ENCODE results near the gene PANK3.
"Not testable (repeated sequence)": the region's sequence is repeated elsewhere in the genome, so short reads cannot be mapped to it uniquely, and the experiment has no call there.

The PANK3 gene

DNA sequence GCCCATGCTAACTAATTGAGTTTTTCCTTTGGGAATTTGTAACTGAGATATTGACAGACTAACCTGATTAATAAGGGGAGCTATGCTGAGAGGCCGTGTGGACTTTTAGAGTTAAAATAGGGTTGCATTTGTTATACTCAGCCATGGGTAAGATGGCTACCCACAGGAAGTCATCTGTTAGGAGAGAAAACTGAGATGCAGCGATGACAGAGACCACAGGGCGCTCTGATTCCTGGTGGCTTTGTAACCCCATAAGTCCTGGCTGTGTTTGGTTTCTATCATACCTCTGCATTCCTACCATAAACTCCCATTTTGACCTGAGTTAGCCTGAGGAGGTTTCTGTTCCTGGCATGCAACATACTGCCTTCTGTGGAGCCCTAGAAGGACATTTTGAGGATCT, 19.5 kb upstream of the PANK3 start:
- Histone ChIP-seq H4K91ac (ENCODE audit: low read depth, low read length, poor library complexity) (no peak overlapping the region), H3K4me1 (ENCODE audit: control insufficient read depth in 2 of 2, insufficient read depth in 1 of 2, low read depth in 1 of 2, low read length in 2 of 2) (peaks cover 5 to 6% of the 10 kb centered on the region in 2 donors), H3K18ac (ENCODE audit: low read length) (no peak overlapping the region), H3K9me3 (replicated peaks in 1 of 2; ENCODE audit: control insufficient read depth in 2 of 2, insufficient read depth in 1 of 2, low read depth in 1 of 2, low read length in 2 of 2) (no peaks in the 10 kb centered on the region), H2BK5ac (ENCODE audit: low read length) (no peak overlapping the region), H2BK12ac (ENCODE audit: low read length) (no peak overlapping the region), H2AFZ (ENCODE audit: low read length) (no peak overlapping the region), H3K4ac (ENCODE audit: low read length) (no peak overlapping the region), H2BK120ac (ENCODE audit: low read depth, low read length) (no peak overlapping the region), H3K14ac (ENCODE audit: low read length) (no peak overlapping the region), H3K23ac (ENCODE audit: low read depth, low read length, poor library complexity) (no peak overlapping the region), H2AK5ac (ENCODE audit: low read depth, low read length) (no peak overlapping the region), H3K79me1 (ENCODE audit: low read depth, low read length) (no peaks in the 10 kb centered on the region), H2BK15ac (ENCODE audit: low read length) (no peak overlapping the region), H4K8ac (ENCODE audit: low read depth, low read length) (no peak overlapping the region), H3K27ac (replicated peaks; ENCODE audit: low read length) (no peak overlapping the region), H3K27me3 (ENCODE audit: control insufficient read depth in 3 of 3, insufficient read depth in 3 of 3, low read depth in 1 of 3, low read length in 3 of 3) (peaks cover 0 to 2% (median 2%) of the 10 kb centered on the region in 3 experiments), H3K9ac (ENCODE audit: low read depth, low read length, poor library complexity) (no peak overlapping the region), H3K36me3 (replicated peaks in 1 of 2; ENCODE audit: control insufficient read depth in 2 of 2, insufficient read depth in 2 of 2, low read length in 2 of 2) (no peaks in the 10 kb centered on the region), H3K4me2 (ENCODE audit: insufficient read depth, low read length, poor library complexity, severe bottlenecking) (no peak overlapping the region), H3K4me3 (ENCODE audit: low read length in 2 of 2) (no peak overlapping the region)
- DNase-seq (ENCODE audit: low spot score) = no peak
- WGBS, 2 donors (ENCODE audit: extremely low coverage in 2 of 2, insufficient read length in 2 of 2, insufficient replicate concordance in 1 of 2) = no CpG with 5 or more reads among the region's 3 CpGs

DNA sequence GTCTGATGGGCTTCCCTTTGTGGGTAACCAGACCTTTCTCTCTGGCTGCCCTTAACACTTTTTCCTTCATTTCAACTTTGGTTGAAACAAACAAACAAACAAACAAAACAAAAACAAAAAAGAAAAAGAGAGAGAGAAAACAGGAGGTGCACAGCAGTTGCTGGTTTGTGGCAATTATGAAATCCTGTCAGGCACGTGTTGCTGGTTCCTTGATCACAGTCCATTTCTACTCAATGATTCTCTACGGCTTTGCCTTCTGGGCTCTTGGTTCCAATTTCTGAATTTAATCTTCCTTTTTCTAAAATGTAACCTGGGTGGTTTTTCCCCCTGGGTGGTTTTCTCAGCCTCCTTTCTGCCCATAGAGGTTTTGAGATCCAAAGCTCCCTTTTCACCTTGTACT, 17.8 kb upstream of the PANK3 start:
- no CpG with 5 or more reads among the region's 2 CpGs for WGBS, 2 donors (ENCODE audit: extremely low coverage in 2 of 2, insufficient read length in 2 of 2, insufficient replicate concordance in 1 of 2)
- no peak overlapping the region for H2BK5ac ChIP-seq (ENCODE audit: low read length)

DNA sequence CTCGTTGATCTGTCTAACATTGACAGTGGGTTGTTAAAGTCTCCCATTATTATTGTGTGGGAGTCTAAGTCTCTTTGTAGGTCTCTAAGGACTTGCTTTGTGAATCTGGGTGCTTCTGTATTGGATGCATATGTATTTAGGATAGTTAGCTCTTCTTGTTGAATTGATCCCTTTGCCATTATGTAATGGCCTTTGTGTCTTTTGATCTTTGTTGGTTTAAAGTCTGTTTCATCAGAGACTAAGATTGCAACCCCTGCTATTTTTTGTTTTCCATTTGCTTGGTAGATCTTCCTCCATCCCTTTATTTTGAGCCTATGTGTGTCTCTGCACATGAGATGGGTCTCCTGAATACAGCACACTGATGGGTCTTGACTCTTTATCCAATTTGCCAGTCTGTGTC, 17.0 kb upstream of the PANK3 start:
- not testable (repeated sequence) for H3K9ac ChIP-seq (ENCODE audit: low read depth, low read length, poor library complexity); H3K14ac ChIP-seq (ENCODE audit: low read length); DNase-seq (ENCODE audit: low spot score); H2BK5ac ChIP-seq (ENCODE audit: low read length); H3K27me3 ChIP-seq (ENCODE audit: control insufficient read depth in 3 of 3, insufficient read depth in 3 of 3, low read depth in 1 of 3, low read length in 3 of 3); H3K4ac ChIP-seq (ENCODE audit: low read length); H3K9me3 ChIP-seq (replicated peaks in 1 of 2; ENCODE audit: control insufficient read depth in 2 of 2, insufficient read depth in 1 of 2, low read depth in 1 of 2, low read length in 2 of 2); H2BK12ac ChIP-seq (ENCODE audit: low read length); H3K4me2 ChIP-seq (ENCODE audit: insufficient read depth, low read length, poor library complexity, severe bottlenecking); H3K4me3 ChIP-seq (ENCODE audit: low read length in 2 of 2); H3K18ac ChIP-seq (ENCODE audit: low read length); H4K91ac ChIP-seq (ENCODE audit: low read depth, low read length, poor library complexity); H2BK120ac ChIP-seq (ENCODE audit: low read depth, low read length); H4K8ac ChIP-seq (ENCODE audit: low read depth, low read length); H2BK15ac ChIP-seq (ENCODE audit: low read length); H3K79me1 ChIP-seq (ENCODE audit: low read depth, low read length); H2AFZ ChIP-seq (ENCODE audit: low read length); H3K27ac ChIP-seq (replicated peaks; ENCODE audit: low read length); H3K4me1 ChIP-seq (ENCODE audit: control insufficient read depth in 2 of 2, insufficient read depth in 1 of 2, low read depth in 1 of 2, low read length in 2 of 2); H3K23ac ChIP-seq (ENCODE audit: low read depth, low read length, poor library complexity); H2AK5ac ChIP-seq (ENCODE audit: low read depth, low read length); H3K36me3 ChIP-seq (replicated peaks in 1 of 2; ENCODE audit: control insufficient read depth in 2 of 2, insufficient read depth in 2 of 2, low read length in 2 of 2)
- no CpG with 5 or more reads among the region's 1 CpG for WGBS, 2 donors (ENCODE audit: extremely low coverage in 2 of 2, insufficient read length in 2 of 2, insufficient replicate concordance in 1 of 2)

More for the DNA sequence above, 17.8 kb upstream of the PANK3 start:
- H2AFZ ChIP-seq (ENCODE audit: low read length) = no peak overlapping the region
- H3K79me1 ChIP-seq (ENCODE audit: low read depth, low read length) = no peaks in the 10 kb centered on the region
- no peak overlapping the region for H3K4ac ChIP-seq (ENCODE audit: low read length)
- no peak overlapping the region for H2BK15ac ChIP-seq (ENCODE audit: low read length)
- no peak overlapping the region for H3K4me2 ChIP-seq (ENCODE audit: insufficient read depth, low read length, poor library complexity, severe bottlenecking)
- no peak overlapping the region for H4K91ac ChIP-seq (ENCODE audit: low read depth, low read length, poor library complexity)
- no peak overlapping the region for H3K18ac ChIP-seq (ENCODE audit: low read length)
- no peak overlapping the region for H2AK5ac ChIP-seq (ENCODE audit: low read depth, low read length)
- no peaks in the 10 kb centered on the region for H3K36me3 ChIP-seq (replicated peaks in 1 of 2; ENCODE audit: control insufficient read depth in 2 of 2, insufficient read depth in 2 of 2, low read length in 2 of 2)
- H4K8ac ChIP-seq (ENCODE audit: low read depth, low read length) = no peak overlapping the region
- no peak overlapping the region for H3K4me3 ChIP-seq (ENCODE audit: low read length in 2 of 2)
- no peaks in the 10 kb centered on the region for H3K9me3 ChIP-seq (replicated peaks in 1 of 2; ENCODE audit: control insufficient read depth in 2 of 2, insufficient read depth in 1 of 2, low read depth in 1 of 2, low read length in 2 of 2)
- no peak overlapping the region for H3K23ac ChIP-seq (ENCODE audit: low read depth, low read length, poor library complexity)
- H3K27me3 ChIP-seq (ENCODE audit: control insufficient read depth in 3 of 3, insufficient read depth in 3 of 3, low read depth in 1 of 3, low read length in 3 of 3) = peaks cover 0 to 2% (median 0%) of the 10 kb centered on the region in 3 experiments
- H2BK12ac ChIP-seq (ENCODE audit: low read length) = no peak overlapping the region
- no peak overlapping the region for H3K9ac ChIP-seq (ENCODE audit: low read depth, low read length, poor library complexity)
- peaks cover 5 to 6% of the 10 kb centered on the region in 2 donors for H3K4me1 ChIP-seq (ENCODE audit: control insufficient read depth in 2 of 2, insufficient read depth in 1 of 2, low read depth in 1 of 2, low read length in 2 of 2)
- no peak overlapping the region for H2BK120ac ChIP-seq (ENCODE audit: low read depth, low read length)
- H3K27ac ChIP-seq (replicated peaks; ENCODE audit: low read length) = no peak overlapping the region
- no peak overlapping the region for H3K14ac ChIP-seq (ENCODE audit: low read length)
- DNase-seq (ENCODE audit: low spot score) = no peak

DNA sequence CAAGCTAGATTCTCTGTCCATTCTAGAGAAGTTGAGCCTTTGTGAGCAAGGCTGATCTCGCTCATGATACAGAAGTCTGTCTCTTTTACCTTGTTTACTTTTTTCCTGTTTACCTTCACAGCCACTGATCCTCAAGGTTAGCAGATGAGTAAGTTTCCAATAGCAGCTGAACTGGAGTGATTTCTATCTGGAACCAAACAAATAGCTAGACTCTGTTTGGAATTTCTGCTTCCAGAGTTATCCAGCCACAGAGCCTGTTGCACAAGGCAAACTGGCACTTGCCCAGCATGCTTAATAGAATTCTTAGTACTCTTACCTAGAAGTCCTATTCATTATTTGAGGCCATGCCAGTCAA, 12.8 kb upstream of the PANK3 start:
- Histone ChIP-seq H3K27ac (replicated peaks; ENCODE audit: low read length) (no peak overlapping the region), H3K27me3 (ENCODE audit: control insufficient read depth in 3 of 3, insufficient read depth in 3 of 3, low read depth in 1 of 3, low read length in 3 of 3) (no peaks in the 10 kb centered on the region), H3K4ac (ENCODE audit: low read length) (no peak overlapping the region), H2AK5ac (ENCODE audit: low read depth, low read length) (no peak overlapping the region), H3K4me1 (ENCODE audit: control insufficient read depth in 2 of 2, insufficient read depth in 1 of 2, low read depth in 1 of 2, low read length in 2 of 2) (peaks cover 0 to 2% of the 10 kb centered on the region in 2 donors), H2BK12ac (ENCODE audit: low read length) (no peak overlapping the region), H3K14ac (ENCODE audit: low read length) (no peak overlapping the region), H4K8ac (ENCODE audit: low read depth, low read length) (no peak overlapping the region), H3K9me3 (replicated peaks in 1 of 2; ENCODE audit: control insufficient read depth in 2 of 2, insufficient read depth in 1 of 2, low read depth in 1 of 2, low read length in 2 of 2) (no peaks in the 10 kb centered on the region), H3K18ac (ENCODE audit: low read length) (no peak overlapping the region), H3K23ac (ENCODE audit: low read depth, low read length, poor library complexity) (no peak overlapping the region), H2BK120ac (ENCODE audit: low read depth, low read length) (no peak overlapping the region), H3K4me3 (ENCODE audit: low read length in 2 of 2) (no peak overlapping the region), H3K79me1 (ENCODE audit: low read depth, low read length) (no peaks in the 10 kb centered on the region), H2BK5ac (ENCODE audit: low read length) (no peak overlapping the region), H2AFZ (ENCODE audit: low read length) (no peak overlapping the region), H2BK15ac (ENCODE audit: low read length) (no peak overlapping the region), H4K91ac (ENCODE audit: low read depth, low read length, poor library complexity) (no peak overlapping the region), H3K36me3 (replicated peaks in 1 of 2; ENCODE audit: control insufficient read depth in 2 of 2, insufficient read depth in 2 of 2, low read length in 2 of 2) (no peaks in the 10 kb centered on the region), H3K9ac (ENCODE audit: low read depth, low read length, poor library complexity) (no peak overlapping the region), H3K4me2 (ENCODE audit: insufficient read depth, low read length, poor library complexity, severe bottlenecking) (no peak overlapping the region)
- no peak for DNase-seq (ENCODE audit: low spot score)
- WGBS, 2 donors (ENCODE audit: extremely low coverage in 2 of 2, insufficient read length in 2 of 2, insufficient replicate concordance in 1 of 2) = no CpG with 5 or more reads among the region's 1 CpG
